PC-3 (cell line): Measurements from ENCODE around the gene NVL. TPM values are rescaled to one million over a fixed set of nuclear protein-coding genes. Genes with fewer than 3 reads are reported as not detected.

Experiments used
- ATAC-seq: fragments of 200-7000 bp; cut with Tn5 transposase; 2 replicates; pipeline ENCODE4 v1.9.1; 2020; ENCODE audit warnings: mild to moderate bottlenecking, moderate library complexity
- BruUV-seq: library from RNA; stranded (reverse); fragments of 400-500 nt; replicated peaks from 2 replicates; lab custom pipeline; 2021; lab: Mats Ljungman, UMichigan
- CTCF ChIA-PET: fragments of 300-600 bp; sonication (Branson Sonifier 250); formaldehyde crosslinking; loops from one replicate; lab custom pipeline; 2022; ENCODE audit warnings: antibody characterized with exemption; lab: Charles Lee
- POLR2A ChIA-PET: fragments of 300-600 bp; sonication (Branson Sonifier 250); formaldehyde crosslinking; loops from one replicate; lab custom pipeline; 2022; ENCODE audit warnings: antibody characterized with exemption; ENCODE audit not compliant: unreplicated experiment; lab: Charles Lee
- DNase-seq: peaks from one replicate; pipeline ENCODE4 v3.0.0-alpha.2; 2015
- H2AFZ ChIP-seq: fragments of 300-600 bp; sonication (generic); 2 replicates; pipeline ENCODE4 v1.6.0; 2016; ENCODE audit warnings: antibody characterized with exemption, low read length
- H3F3A ChIP-seq: fragments of 300-600 bp; sonication (generic); one replicate; pipeline ENCODE4 v1.6.0; 2017; ENCODE audit warnings: antibody characterized with exemption, low read length, control low read depth, mild to moderate bottlenecking; ENCODE audit not compliant: unreplicated experiment
- H3K27ac ChIP-seq: fragments of 300-600 bp; sonication (generic); 2 replicates; pipeline ENCODE4 v1.5.1; 2016; ENCODE audit warnings: mild to moderate bottlenecking, low read length
- H3K27me3 ChIP-seq: fragments of 300-600 bp; sonication (generic); 2 replicates; pipeline ENCODE4 v1.6.1; 2016; ENCODE audit warnings: low read length, mixed read lengths
- H3K36me3 ChIP-seq: fragments of 300-600 bp; sonication (generic); 2 replicates; pipeline ENCODE4 v1.6.1; 2016; ENCODE audit warnings: low read depth, mixed run types, low read length, mixed read lengths
- H3K4me1 ChIP-seq: fragments of 300-600 bp; sonication (generic); 2 replicates; pipeline ENCODE4 v1.5.1; 2016; ENCODE audit warnings: low read length; ENCODE audit not compliant: insufficient read depth
- H3K4me2 ChIP-seq: fragments of 300-600 bp; sonication (generic); 2 replicates; pipeline ENCODE4 v1.6.0; 2016; ENCODE audit warnings: low read length
- H3K4me3 ChIP-seq: fragments of 300-600 bp; sonication (generic); 2 replicates; pipeline ENCODE4 v1.5.1; 2016; ENCODE audit warnings: mild to moderate bottlenecking, low read length, mixed read lengths
- H3K79me2 ChIP-seq: fragments of 300-600 bp; sonication (generic); 2 replicates; pipeline ENCODE4 v1.6.1; 2017; ENCODE audit warnings: low read length, mixed read lengths
- H3K9ac ChIP-seq: fragments of 300-600 bp; sonication (generic); 2 replicates; pipeline ENCODE4 v1.6.0; 2016; ENCODE audit warnings: mild to moderate bottlenecking, low read length
- H3K9me2 ChIP-seq: fragments of 300-600 bp; sonication (generic); replicated peaks from 2 replicates; pipeline ENCODE4 v1.6.1; 2016; ENCODE audit warnings: mixed run types, low read length, mixed read lengths
- H3K9me3 ChIP-seq: fragments of 300-600 bp; sonication (generic); 2 replicates; pipeline ENCODE4 v1.6.1; 2016; ENCODE audit warnings: low read length, mixed read lengths
- H4K20me1 ChIP-seq: fragments of 300-600 bp; sonication (generic); 2 replicates; pipeline ENCODE4 v1.6.1; 2016; ENCODE audit warnings: low read length, mixed read lengths
- CTCF ChIP-seq: fragments of 300-600 bp; sonication (generic); conservative IDR thresholded peaks from 2 replicates; pipeline ENCODE4 v1.5.1; 2017; ENCODE audit warnings: antibody characterized with exemption, low read depth, mild to moderate bottlenecking, low read length
- EZH2 ChIP-seq: fragments of 300-600 bp; sonication (generic); IDR thresholded peaks from one replicate; pipeline ENCODE4 v1.6.1; 2017; ENCODE audit warnings: antibody characterized with exemption, mild to moderate bottlenecking, low read length; ENCODE audit not compliant: unreplicated experiment
- EZH2phosphoT487 ChIP-seq: fragments of 300-600 bp; sonication (generic); IDR thresholded peaks from 2 replicates; pipeline ENCODE4 v1.6.1; 2018; ENCODE audit warnings: mild to moderate bottlenecking, antibody characterized with exemption, low read length, borderline replicate concordance
- intact Hi-C: fragments of 100-400 bp; cut with micrococcal nuclease; formaldehyde crosslinking; loops from 2 replicates; pipeline ENCODE4 v1.9.0; 2023
- total RNA-seq: library from RNA; depleted of rRNA; stranded (reverse); fragments of >200 nt; gene quantifications from 2 replicates; pipeline ENCODE4 v1.2.3, GENCODE V29; 2014

The NVL gene
- total RNA-seq, 1 experiment from 2014 or later = 37.1 TPM

DNA sequence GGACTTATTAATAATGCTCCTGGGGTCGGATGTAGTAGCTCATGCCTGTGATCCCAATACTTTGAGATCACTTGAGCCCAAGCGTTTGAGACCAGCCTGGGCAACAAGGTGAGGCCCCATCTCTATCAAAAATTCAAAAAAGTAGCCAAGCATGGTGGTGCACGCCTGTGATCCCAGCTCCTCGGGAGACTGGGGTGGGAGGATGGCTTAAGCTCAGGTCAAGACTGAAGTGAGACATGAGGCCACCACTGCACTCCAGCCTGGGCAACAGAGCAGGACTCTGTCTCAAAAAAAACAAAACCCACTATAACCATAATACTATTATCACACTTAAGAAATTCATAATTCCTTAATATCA lies 148.5 kb downstream of the NVL start:
- CTCF ChIA-PET = no interaction called here
- no peak overlapping the region for H3K27ac ChIP-seq
- peaks cover 26% of the 10 kb centered on the region for H3K4me1 ChIP-seq
- no peak overlapping the region for H2AFZ ChIP-seq
- no peak for TF ChIP-seq EZH2phosphoT487
- TF ChIP-seq CTCF = no peak
- TF ChIP-seq EZH2 = no peak
- no TSS peak for BruUV-seq
- no peaks in the 10 kb centered on the region for H3K9me3 ChIP-seq
- no peak overlapping the region for H3K4me2 ChIP-seq
- POLR2A ChIA-PET = no interaction called here
- H3F3A ChIP-seq = no peaks in the 10 kb centered on the region
- no peak for ATAC-seq
- intact Hi-C loops = loop anchor here (5.0 kb wide), 1 partner anchor 64 kb away; no protein-coding TSS in a partner anchor
- peaks cover 8% of the 10 kb centered on the region; the same call in 1 of the 2 replicates for H4K20me1 ChIP-seq
- no peaks in the 10 kb centered on the region for H3K36me3 ChIP-seq
- peaks cover 33% of the 10 kb centered on the region for H3K79me2 ChIP-seq
- DNase-seq = no peak
- no peak overlapping the region for H3K4me3 ChIP-seq
- no peak overlapping the region for H3K9ac ChIP-seq
- no peaks in the 10 kb centered on the region for H3K27me3 ChIP-seq
- H3K9me2 ChIP-seq = no peaks in the 10 kb centered on the region

GRCh38 chr1:224180783-224181452 lies 149.1 kb downstream of the NVL start:
- ChIA-PET CTCF (no interaction called here), POLR2A (no interaction called here)
- no peak overlapping the region for H3K4me3 ChIP-seq
- H3K27ac ChIP-seq = no peak overlapping the region
- H3K36me3 ChIP-seq = no peaks in the 10 kb centered on the region
- H3K9me3 ChIP-seq = no peaks in the 10 kb centered on the region
- H3K4me1 ChIP-seq = peaks cover 25% of the 10 kb centered on the region
- DNase-seq = no peak
- H3K9ac ChIP-seq = no peak overlapping the region
- peaks cover 28% of the 10 kb centered on the region for H3K79me2 ChIP-seq
- no peak overlapping the region for H3K4me2 ChIP-seq
- BruUV-seq = no TSS peak
- no peak for ATAC-seq
- H3K27me3 ChIP-seq = no peaks in the 10 kb centered on the region
- no peaks in the 10 kb centered on the region for H3K9me2 ChIP-seq
- TF ChIP-seq EZH2phosphoT487 (no peak), EZH2 (no peak), CTCF (no peak)
- H2AFZ ChIP-seq = no peak overlapping the region
- no peaks in the 10 kb centered on the region for H3F3A ChIP-seq
- peaks cover 8% of the 10 kb centered on the region; the same call in 1 of the 2 replicates for H4K20me1 ChIP-seq
- intact Hi-C loops = loop anchor here (5.0 kb wide), 1 partner anchor 64 kb away; no protein-coding TSS in a partner anchor

DNA sequence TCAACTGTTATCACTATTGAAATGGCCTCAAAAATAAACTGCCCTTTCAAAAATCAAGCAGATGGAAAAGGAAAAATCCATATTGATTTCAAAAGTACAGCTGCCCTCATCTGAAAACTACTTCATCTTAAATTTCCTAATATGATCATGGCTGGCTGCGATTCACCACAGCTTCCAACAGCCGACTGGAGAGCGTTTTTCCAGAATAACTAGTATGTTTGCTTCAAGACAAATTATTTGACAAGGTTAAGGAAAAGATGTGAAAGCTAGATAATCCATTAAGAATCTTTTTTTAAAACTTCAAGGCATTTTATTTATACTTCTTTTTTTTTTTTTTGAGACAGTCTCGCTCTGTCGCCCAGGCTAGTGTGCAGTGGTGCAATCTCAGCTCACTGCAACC lies 151.1 kb downstream of the NVL start:
- no peaks in the 10 kb centered on the region for H3K9me2 ChIP-seq
- ChIA-PET CTCF (no interaction called here), POLR2A (interaction anchor here (0.6 kb wide), 1 partner anchor 172 kb away, joined by 3 read pairs; no protein-coding TSS in a partner anchor)
- H3K4me3 ChIP-seq = no peak overlapping the region
- H4K20me1 ChIP-seq = no peaks in the 10 kb centered on the region
- no peak overlapping the region for H3K27ac ChIP-seq
- BruUV-seq = no TSS peak
- H3K9ac ChIP-seq = no peak overlapping the region
- H3K27me3 ChIP-seq = no peaks in the 10 kb centered on the region
- H2AFZ ChIP-seq = no peak overlapping the region
- H3K4me2 ChIP-seq = no peak overlapping the region
- H3K4me1 ChIP-seq = peaks cover 7% of the 10 kb centered on the region; the same call in 1 of the 2 replicates
- H3F3A ChIP-seq = no peaks in the 10 kb centered on the region
- intact Hi-C loops = no loop called here
- DNase-seq (no peak), ATAC-seq (no peak)
- no peak for TF ChIP-seq CTCF
- H3K9me3 ChIP-seq = no peaks in the 10 kb centered on the region
- H3K36me3 ChIP-seq = no peaks in the 10 kb centered on the region
- H3K79me2 ChIP-seq = peaks cover 8% of the 10 kb centered on the region
